Neural cell (in vitro differentiated cells): ENCODE measurements around the gene MAD1L1.

Experiments
- EP300 ChIP-seq: fragments of 450-650 bp; conservative IDR thresholded peaks from 2 replicates; pipeline ENCODE4 v1.6.1; 2014; ENCODE audit warnings: antibody characterized with exemption, mild to moderate bottlenecking, moderate library complexity; ENCODE audit not compliant: poor library complexity, severe bottlenecking
- EZH2 ChIP-seq: fragments of 200-600, 300-800 bp; shearing (Covaris generic), sonication (generic); IDR thresholded peaks from 2 replicates; pipeline ENCODE4 v1.6.1; 2014; ENCODE audit warnings: antibody characterized with exemption, low read length, borderline replicate concordance, mild to moderate bottlenecking; ENCODE audit not compliant: insufficient read depth, poor library complexity, severe bottlenecking
- MXI1 ChIP-seq: fragments of 450-650 bp; conservative IDR thresholded peaks from 2 replicates; pipeline ENCODE4 v1.6.1; 2014; ENCODE audit warnings: antibody characterized with exemption, mild to moderate bottlenecking; ENCODE audit not compliant: poor library complexity, severe bottlenecking
- POLR2AphosphoS5 ChIP-seq: IDR thresholded peaks from 2 replicates; pipeline ENCODE4 v1.6.1; 2012
- RAD21 ChIP-seq: fragments of 450-650 bp; conservative IDR thresholded peaks from 2 replicates; pipeline ENCODE4 v1.6.1; 2014; ENCODE audit warnings: antibody characterized with exemption, mild to moderate bottlenecking, moderate library complexity
- SMC3 ChIP-seq: fragments of 450-650 bp; conservative IDR thresholded peaks from 2 replicates; pipeline ENCODE4 v1.6.1; 2014; ENCODE audit warnings: antibody characterized with exemption, mild to moderate bottlenecking, moderate library complexity; ENCODE audit not compliant: poor library complexity
- TAF1 ChIP-seq: IDR thresholded peaks from 2 replicates; pipeline ENCODE4 v1.6.1; 2012; ENCODE audit warnings: low read depth
- TF ChIP-seq, protein P1 (sequence below): fragments of 450-650 bp; IDR thresholded peaks from 2 replicates; pipeline ENCODE4 v1.5.1; 2014; ENCODE audit warnings: antibody characterized with exemption, mild to moderate bottlenecking, moderate library complexity; ENCODE audit not compliant: poor library complexity, severe bottlenecking
- TF ChIP-seq, protein P2 (sequence below): IDR thresholded peaks from 2 replicates; pipeline ENCODE4 v1.6.1; 2012; ENCODE audit warnings: borderline replicate concordance

DNA sequence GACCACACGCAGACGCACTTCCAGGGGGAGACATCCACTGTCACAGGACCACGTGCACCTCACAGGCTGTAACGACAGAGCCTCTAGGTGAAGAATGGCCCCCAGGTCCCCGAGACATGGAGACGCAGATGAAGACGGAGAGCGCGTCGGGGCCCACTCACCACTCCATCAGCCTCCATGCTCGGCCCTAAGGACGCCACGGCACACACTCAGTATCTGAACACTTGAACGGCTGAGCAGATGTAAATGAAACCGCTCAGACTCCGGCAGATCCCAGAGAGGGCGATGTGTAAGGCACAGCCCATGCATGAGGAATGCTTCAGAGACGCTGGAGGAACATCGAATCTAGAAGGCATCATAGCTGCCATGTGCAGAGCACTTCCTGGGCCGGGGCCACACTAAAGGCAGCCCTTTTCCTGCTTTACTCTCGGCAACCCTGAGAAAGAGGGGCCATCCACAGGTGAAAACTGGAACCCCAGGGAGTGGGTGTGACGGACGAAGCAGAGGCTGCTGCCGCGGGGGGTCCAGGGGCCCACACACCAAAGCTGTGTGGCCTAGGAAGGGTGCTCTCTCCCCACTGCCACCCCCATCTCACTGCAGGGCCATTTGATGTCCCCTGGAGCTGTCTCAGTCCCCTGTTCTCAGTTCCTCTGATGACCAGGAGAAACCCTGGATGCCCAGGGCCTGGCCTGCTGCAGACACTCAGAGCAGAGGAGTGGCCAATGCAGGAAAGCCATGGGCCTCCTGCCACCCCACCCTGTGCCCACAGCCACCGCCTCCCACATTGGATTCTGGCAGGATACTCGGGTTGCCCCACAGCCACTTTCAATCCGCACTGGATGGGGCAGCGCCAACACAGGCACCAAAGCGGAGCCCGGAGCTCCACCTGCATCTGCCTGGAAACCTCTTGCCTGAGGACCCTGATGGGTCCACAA lies 253.8 kb downstream of the MAD1L1 start:
- TF ChIP-seq, protein P1, sequence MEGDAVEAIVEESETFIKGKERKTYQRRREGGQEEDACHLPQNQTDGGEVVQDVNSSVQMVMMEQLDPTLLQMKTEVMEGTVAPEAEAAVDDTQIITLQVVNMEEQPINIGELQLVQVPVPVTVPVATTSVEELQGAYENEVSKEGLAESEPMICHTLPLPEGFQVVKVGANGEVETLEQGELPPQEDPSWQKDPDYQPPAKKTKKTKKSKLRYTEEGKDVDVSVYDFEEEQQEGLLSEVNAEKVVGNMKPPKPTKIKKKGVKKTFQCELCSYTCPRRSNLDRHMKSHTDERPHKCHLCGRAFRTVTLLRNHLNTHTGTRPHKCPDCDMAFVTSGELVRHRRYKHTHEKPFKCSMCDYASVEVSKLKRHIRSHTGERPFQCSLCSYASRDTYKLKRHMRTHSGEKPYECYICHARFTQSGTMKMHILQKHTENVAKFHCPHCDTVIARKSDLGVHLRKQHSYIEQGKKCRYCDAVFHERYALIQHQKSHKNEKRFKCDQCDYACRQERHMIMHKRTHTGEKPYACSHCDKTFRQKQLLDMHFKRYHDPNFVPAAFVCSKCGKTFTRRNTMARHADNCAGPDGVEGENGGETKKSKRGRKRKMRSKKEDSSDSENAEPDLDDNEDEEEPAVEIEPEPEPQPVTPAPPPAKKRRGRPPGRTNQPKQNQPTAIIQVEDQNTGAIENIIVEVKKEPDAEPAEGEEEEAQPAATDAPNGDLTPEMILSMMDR: no peak
- TF ChIP-seq POLR2AphosphoS5 (no peak), EZH2 (no peak), RAD21 (no peak), TAF1 (no peak), SMC3 (no peak), EP300 (no peak), MXI1 (no peak)
- TF ChIP-seq, protein P2, sequence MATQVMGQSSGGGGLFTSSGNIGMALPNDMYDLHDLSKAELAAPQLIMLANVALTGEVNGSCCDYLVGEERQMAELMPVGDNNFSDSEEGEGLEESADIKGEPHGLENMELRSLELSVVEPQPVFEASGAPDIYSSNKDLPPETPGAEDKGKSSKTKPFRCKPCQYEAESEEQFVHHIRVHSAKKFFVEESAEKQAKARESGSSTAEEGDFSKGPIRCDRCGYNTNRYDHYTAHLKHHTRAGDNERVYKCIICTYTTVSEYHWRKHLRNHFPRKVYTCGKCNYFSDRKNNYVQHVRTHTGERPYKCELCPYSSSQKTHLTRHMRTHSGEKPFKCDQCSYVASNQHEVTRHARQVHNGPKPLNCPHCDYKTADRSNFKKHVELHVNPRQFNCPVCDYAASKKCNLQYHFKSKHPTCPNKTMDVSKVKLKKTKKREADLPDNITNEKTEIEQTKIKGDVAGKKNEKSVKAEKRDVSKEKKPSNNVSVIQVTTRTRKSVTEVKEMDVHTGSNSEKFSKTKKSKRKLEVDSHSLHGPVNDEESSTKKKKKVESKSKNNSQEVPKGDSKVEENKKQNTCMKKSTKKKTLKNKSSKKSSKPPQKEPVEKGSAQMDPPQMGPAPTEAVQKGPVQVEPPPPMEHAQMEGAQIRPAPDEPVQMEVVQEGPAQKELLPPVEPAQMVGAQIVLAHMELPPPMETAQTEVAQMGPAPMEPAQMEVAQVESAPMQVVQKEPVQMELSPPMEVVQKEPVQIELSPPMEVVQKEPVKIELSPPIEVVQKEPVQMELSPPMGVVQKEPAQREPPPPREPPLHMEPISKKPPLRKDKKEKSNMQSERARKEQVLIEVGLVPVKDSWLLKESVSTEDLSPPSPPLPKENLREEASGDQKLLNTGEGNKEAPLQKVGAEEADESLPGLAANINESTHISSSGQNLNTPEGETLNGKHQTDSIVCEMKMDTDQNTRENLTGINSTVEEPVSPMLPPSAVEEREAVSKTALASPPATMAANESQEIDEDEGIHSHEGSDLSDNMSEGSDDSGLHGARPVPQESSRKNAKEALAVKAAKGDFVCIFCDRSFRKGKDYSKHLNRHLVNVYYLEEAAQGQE: no peak
